Islet precursor cell (in vitro differentiated cells): Measurements from ENCODE around the gene ZNF548.

ENCODE experiments used
- DNase-seq: peaks from one replicate; pipeline ENCODE4 v3.0.0-alpha.2; 2018

ZNF548 gene

DNA sequence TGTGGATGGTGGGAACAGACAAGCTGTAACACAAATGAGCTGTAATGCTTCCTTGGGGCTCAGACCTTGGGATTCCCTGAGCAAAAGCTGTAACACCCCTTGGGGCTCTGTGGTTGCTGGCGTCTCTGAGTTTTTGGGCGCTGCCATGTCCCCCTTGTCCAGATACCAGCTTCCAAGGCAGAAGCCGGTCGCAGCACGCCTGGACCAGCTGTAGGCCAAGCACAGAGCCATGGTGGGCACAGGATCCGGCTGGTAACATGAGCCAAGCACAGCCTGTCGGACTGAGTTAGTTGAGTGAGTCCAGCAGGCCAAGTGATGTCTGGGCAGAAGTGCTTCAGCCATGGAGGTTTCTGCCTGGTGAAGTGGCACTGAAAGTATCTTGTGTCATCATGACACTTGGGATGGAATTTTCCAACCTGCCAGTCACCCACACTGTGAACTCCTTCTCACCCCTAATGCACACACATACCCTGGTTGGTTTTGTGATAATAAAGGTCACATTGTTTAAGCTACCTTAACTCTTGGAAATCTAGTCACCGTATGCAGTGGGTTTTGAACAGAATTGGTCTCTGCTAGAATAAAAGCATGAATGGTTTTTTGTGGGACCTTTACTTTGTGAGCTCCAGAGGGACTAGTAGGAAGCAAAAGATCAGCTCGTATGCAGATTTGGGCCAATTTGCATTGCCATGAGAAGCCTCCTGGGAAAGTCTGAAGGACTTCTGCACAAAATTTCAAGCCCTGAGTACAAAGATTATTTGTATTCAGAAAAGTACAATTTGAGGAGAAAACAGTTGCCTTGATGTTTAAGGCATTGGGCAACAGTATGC is 14.3 kb downstream of the ZNF548 start:
- no peak for DNase-seq

DNA sequence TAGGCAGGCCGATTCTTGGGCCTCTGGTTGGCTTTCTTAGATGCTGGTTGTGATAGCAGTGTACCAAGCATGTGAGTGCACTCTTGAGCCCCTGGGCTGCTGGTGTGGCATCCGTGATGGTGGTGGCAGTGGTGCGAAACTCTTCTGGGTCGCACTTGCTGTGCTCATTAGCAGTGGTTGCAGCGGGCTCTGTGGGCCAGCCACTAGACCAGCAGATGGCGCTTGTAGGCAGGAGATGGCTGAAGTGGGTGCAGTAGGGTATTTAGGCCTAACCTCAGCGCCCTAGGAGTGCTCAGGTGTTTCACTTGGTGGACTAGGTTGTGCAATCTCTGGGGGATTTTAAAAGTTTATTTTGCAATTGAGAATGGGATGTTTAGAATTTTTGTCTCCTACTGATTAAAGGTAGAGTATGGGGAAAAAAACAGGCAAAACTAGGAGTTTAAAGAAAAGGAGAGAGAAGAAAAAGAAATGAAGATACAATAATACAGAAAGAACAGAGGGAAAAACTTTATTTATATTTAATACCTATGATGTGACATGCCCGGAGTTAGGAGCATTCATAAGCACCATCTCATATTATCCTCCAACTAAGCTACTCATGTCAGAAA is 17.0 kb downstream of the ZNF548 start:
- DNase-seq = peak; percentile 89

DNA sequence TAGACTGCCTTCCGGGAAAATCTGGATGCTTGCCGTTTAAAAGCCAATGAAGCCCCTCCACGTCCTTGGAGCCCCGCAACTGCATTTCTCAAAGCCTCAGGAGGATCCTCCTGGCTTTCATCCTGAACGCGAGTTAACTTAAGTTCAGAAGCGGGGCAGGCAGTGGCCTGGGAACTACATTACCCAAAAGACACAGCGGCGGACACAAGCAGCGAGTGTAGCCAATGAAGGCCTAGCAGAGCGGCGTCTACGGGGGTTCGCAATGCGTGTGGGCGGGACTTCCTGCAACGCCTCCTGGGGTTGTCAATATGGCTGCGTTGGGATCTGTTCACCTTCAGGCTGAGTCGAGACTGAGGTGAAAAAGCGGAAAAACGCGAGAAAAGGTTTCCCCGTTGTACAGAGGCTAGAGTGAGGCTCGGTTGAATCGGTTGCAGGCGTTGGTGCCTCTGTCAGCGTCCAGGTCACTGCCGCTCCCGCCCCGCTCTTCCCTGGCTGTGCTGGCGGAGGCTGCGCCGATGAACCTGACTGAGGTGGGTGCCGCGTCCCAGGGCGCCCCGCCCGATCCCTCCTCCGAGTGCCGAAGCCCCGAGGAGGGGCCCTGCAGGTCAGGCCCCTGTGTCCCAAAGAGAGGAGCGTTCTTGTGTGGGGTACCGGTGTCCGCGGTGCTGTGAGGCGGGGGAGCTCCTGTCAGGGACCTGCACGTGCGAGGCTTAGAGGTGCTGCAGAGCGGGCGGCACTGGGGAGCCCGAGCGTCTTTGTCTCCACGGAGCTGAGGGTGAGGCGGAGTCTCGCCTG is 21.4 kb downstream of the ZNF548 start, which contains the start of gene ZNF17:
Gene ZNF17, plus strand, starts transcription at position 285 of the 795 bp plus-strand sequence. CDS start 2,455 bp downstream, outside the sequence.
- DNase-seq = peak; percentile 97

DNA sequence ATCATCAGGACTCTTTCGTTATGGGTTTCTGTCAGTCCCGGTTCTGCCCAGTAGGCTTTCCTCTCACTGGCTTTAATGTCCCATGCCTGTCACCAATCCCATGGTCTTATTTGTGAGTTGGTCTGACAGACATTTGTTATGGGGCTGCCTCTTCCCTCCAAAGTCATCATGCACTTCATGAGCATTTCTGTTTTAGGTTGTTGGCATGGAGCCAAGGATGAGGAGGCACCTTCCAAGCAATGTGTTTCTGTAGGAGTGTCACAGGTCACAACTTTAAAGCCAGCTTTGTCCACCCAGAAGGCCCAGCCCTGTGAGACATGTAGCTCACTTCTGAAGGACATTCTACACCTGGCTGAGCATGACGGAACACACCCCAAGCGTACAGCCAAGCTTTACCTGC is 29.8 kb downstream of the ZNF548 start:
- no peak for DNase-seq

DNA sequence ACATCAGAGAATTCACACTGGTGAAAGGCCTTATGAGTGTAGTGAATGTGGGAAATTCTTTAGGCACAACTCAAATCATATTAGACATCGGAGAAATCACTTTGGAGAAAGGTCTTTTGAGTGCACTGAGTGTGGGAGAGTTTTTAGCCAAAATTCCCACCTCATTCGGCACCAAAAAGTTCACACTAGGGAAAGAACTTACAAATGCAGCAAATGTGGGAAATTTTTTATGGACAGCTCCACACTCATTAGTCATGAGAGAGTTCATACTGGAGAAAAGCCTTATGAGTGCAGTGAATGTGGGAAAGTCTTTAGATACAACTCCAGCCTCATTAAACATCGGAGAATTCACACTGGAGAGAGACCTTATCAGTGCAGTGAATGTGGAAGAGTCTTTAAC is 31.4 kb downstream of the ZNF548 start:
- no peak for DNase-seq

DNA sequence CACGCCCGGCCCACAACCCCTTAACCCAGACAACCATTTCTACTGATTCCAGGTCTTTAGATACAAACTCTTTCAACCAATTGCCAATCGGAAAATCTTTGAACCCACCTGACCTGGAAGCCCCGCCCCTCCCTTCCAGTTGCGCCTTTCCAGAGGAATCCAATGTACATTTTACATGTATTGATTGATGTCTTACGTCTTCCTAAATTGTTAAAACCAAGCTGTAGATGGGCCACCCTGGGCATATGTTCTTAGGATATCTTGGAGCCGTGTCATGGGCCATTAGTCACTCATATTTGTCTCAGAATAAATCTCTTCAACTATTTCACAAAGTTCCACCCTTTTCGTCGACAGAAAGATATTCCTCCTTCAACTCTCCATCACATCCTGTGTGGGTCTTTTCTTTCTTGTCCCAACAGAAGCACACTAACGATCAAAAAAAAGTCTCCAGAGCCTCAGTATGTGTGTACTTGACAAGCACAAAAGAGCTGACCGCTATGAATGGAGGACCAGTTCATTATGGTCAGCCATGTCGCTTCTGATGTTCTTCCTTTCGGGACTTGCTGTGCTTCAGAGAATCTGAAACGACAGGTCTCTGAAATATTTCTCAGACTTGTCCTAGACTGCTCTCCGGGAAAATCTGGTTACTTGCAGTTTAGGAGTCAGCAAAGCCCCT is 44.9 kb downstream of the ZNF548 start:
- no peak for DNase-seq

DNA sequence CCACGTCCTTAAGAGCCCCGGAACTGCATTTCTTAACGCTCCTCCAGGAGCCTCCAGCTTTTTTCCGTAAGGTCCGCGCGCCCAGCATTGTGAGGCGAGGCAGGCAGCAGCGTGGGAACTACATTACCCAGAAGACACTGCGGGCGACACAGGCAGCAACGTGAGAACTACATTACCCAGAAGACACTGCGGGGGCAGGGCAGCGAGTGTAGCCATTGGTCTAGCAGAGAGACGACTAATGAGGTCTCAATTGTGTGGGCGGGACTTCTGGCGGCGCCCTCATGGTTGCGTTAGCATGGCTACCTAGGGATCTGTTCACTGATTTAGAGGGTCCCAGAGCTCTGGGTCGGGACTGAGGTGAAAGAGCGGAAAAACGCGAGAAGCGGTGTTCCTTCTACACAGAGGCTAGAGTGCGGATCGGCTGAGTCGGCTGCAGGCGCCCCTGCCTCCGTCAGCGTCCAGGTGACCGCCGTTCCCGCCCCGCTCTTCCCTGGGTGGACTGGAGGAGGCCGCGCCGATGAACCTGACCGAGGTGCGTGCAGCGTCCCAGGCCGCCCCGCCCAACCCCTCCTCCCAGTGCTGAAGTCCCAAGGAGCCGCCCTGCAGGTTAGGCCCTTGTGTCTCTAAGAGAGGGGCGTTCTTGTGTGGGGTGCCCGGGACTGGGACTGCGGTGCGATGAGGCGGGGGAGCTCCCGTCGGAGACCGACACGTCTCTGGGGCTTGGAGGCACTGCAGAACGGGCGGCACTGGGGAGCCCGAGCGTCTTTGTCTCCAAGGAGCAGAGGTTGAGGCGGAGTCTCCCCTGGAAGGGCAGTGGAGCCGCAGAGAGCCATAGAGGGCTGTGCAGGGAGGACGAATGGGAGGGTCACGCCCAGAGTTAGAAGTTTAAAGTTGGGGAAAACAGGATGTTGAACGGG is 45.7 kb downstream of the ZNF548 start, which contains the start of gene ZNF749:
Gene ZNF749, plus strand, starts transcription at position 264 of the 917 bp plus-strand sequence. Its CDS starts 254 bp downstream, at position 518.
- peak; percentile 99 for DNase-seq

DNA sequence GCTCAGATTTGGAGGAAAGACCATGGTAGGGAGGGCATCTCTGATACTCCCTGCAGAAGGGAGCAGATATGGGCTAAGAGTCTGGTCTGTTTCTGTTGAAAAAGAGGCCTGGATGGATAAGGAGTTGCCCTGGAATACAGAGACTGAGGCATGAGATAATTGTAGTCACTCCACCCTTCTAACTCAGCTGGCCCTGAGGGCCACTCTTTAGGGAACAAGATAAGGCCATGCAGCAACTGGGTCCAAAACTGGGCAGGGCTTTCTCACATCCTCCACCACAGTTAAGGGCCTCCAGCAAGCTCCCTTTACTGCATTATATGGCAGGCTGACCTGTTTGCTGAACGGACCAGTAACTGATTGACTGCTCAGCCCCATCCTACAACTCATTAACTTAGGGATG is 46.8 kb downstream of the ZNF548 start:
- no peak for DNase-seq

DNA sequence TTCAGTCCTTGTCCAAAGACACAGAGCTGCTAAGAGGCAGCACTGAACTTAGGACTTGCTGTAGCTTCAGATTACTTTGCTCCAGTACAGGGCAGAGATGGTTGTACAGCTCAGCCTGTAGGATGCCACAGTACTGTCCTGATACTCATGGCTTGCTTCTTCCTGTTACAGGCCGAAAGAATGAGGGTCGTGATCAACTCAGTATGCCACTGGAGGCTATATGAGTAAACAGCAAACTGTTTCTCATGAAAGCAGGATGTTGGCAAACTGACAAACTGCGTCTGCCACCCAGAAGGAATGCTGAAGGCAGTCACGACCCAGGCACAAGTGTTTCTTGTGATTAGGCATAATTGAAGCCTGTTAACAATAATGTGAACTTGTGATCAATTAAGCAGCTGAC is 48.3 kb downstream of the ZNF548 start:
- DNase-seq = no peak

DNA sequence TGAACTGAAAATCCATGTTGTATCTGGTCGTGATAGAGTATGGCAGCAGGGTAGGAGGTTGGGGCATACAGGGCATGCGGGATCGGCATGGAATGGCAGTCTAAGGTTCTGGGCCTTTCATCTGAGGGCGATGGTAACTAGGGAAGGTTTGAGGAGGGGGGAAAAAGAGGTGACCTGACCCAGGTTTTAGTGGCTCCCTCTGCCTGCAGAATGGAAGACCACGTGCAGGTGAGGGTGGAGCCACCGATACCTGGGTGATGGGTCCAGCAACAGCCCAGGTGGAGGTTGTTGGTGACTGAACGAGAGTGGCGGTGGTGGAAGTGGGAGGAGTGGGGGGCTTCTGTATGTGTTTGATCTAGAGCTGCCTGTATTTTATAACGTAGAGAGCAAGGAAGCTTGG is 49.3 kb downstream of the ZNF548 start:
- DNase-seq = no peak

DNA sequence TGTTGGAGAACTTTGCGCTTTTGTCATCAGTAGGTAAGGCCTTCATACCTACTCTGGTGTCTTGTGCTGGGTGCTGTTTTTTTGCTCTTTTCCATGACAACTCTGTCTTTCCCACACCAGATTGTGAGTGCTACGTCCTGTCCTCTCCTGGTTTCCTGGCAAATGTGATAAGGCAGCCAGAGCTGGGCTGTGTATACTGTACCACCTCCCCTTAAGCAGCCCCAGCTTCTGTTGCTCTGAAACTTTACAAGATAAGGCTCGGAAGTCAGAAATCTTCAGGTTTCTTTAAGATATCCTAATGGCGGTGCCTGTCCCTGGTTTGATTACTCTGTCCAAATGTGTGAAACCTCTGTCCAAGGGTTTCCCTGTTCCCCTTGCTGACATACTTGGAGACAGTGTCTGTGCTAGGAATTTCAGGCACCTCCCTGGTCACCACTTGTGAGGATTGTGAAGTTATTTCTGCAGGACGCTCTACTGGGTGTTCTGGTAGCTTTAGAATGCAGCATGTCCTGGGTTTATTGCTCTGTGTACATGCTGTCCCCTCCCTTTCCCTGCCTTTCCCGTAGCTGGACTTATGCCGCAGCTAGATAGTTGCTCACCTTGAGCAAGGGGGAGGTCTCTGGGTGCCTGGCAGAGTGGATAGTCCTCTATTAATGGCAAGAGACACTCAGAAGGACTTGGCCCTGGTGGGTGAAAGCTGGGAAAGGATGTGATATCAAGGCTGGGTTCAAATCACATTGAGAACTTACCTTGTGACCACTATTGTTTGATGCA is 52.5 kb downstream of the ZNF548 start:
- DNase-seq = no peak

DNA sequence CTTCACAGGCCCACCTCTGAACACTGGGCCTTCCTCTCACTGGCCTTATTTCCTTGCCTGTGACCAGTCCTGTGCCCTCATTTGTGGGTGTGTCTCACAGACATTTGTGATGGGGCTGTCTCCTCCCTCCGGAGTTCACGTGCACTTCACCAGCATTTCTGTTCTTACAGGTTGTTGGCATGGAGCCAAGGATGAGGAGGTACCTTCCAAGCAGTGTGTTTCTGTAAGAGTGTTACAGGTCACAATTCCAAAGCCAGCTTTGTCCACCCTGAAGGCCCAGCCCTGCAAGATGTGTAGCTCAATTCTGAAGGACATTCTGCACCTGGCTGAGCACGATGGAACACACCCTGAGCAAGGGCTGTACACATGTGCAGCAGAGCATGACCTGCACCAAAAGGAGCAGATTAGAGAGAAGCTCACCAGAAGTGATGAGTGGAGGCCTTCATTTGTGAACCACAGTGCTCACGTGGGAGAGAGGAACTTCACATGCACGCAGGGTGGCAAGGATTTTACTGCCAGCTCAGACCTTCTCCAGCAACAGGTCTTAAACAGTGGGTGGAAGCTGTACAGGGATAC is 53.6 kb downstream of the ZNF548 start:
- no peak for DNase-seq

DNA sequence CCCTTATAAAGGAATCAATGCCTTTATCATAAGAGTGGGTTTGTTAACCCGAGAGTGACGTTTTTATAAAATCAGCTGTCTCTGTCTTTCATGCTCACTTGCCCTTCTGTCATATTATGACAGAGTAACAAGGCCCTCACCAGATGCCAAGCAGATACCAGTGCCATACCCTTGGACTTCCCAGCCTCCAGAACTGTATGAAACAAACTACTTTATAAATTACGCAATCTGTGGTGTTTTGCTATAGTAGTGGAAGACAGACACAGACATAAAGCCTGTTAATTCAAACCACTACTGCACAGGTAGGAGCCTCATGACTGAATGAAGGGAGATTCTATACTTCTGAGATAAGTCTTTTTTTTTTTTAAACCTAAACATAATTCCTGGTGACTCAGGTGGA is 62.7 kb downstream of the ZNF548 start:
- DNase-seq = no peak
